OCI-LY1 (cell line): ENCODE measurements around the gene MAF.

Experiments used
- H2AFZ ChIP-seq: fragments of 200-600 bp; sonication (generic), shearing (Covaris generic); 2 replicates; pipeline ENCODE4 v1.6.0; 2014; ENCODE audit warnings: antibody characterized with exemption, mild to moderate bottlenecking, low read length
- H3F3A ChIP-seq: fragments of 200-600 bp; sonication (generic), shearing (Covaris generic); 2 replicates; pipeline ENCODE4 v1.6.0; 2014; ENCODE audit warnings: mild to moderate bottlenecking, antibody characterized with exemption, low read length, moderate library complexity; ENCODE audit not compliant: insufficient read depth
- H3K27ac ChIP-seq: fragments of 200-600 bp; sonication (generic); 2 replicates; pipeline ENCODE4 v1.5.1; 2014; ENCODE audit warnings: low read length, mixed run types, mild to moderate bottlenecking, low read depth; ENCODE audit not compliant: poor library complexity, severe bottlenecking
- H3K27me3 ChIP-seq: fragments of 200-600 bp; sonication (generic); 2 replicates; pipeline ENCODE4 v1.6.0; 2014; ENCODE audit warnings: antibody characterized with exemption, mild to moderate bottlenecking, low read length, moderate library complexity; ENCODE audit not compliant: insufficient read depth
- H3K36me3 ChIP-seq: fragments of 200-600 bp; sonication (generic); 2 replicates; pipeline ENCODE4 v1.6.1; 2014; ENCODE audit warnings: mild to moderate bottlenecking, antibody characterized with exemption, low read length, moderate library complexity, mixed read lengths; ENCODE audit not compliant: insufficient read depth
- H3K4me1 ChIP-seq: fragments of 200-600 bp; sonication (generic); 2 replicates; pipeline ENCODE4 v1.5.1; 2014; ENCODE audit warnings: mild to moderate bottlenecking, low read length, moderate library complexity; ENCODE audit not compliant: insufficient read depth, severe bottlenecking
- H3K4me2 ChIP-seq: fragments of 200-600 bp; sonication (generic), shearing (Covaris generic); 2 replicates; pipeline ENCODE4 v1.6.1; 2014; ENCODE audit warnings: low read length
- H3K4me3 ChIP-seq: fragments of 200-600 bp; sonication (generic); 2 replicates; pipeline ENCODE4 v1.5.1; 2014; ENCODE audit warnings: low read length, low read depth, mild to moderate bottlenecking, mixed read lengths; ENCODE audit not compliant: poor library complexity, severe bottlenecking
- H3K79me2 ChIP-seq: fragments of 200-600 bp; shearing (Covaris generic); 2 replicates; pipeline ENCODE4 v1.6.1; 2016; ENCODE audit warnings: mixed run types, low read length, mixed read lengths; ENCODE audit not compliant: insufficient read depth
- H3K9ac ChIP-seq: fragments of 200-600 bp; sonication (generic), shearing (Covaris generic); 2 replicates; pipeline ENCODE4 v1.6.1; 2014; ENCODE audit warnings: mild to moderate bottlenecking, low read length, mixed read lengths
- H3K9me2 ChIP-seq: fragments of 200-600 bp; sonication (generic), shearing (Covaris generic); 2 replicates; pipeline ENCODE4 v1.6.1; 2014; ENCODE audit warnings: low read depth, mild to moderate bottlenecking, low read length, mixed read lengths
- H3K9me3 ChIP-seq: fragments of 200-600 bp; shearing (Covaris generic); 2 replicates; pipeline ENCODE4 v1.6.1; 2014; ENCODE audit warnings: low read length, mixed read lengths
- H4K20me1 ChIP-seq: fragments of 200-600 bp; sonication (generic), shearing (Covaris generic); 2 replicates; pipeline ENCODE4 v1.6.0; 2016; ENCODE audit warnings: mild to moderate bottlenecking, low read length; ENCODE audit not compliant: insufficient read depth
- EZH2 ChIP-seq: fragments of 200-600 bp; sonication (generic), shearing (Covaris generic); IDR thresholded peaks from 2 replicates; pipeline ENCODE4 v1.8.0; 2017; ENCODE audit warnings: borderline replicate concordance, mixed run types, mild to moderate bottlenecking, antibody characterized with exemption, low read length, moderate library complexity, mixed read lengths
- TF ChIP-seq, protein P1 (sequence below): fragments of 200-600 bp; sonication (generic), shearing (Covaris generic); IDR thresholded peaks from 2 replicates; pipeline ENCODE4 v1.5.1; 2017; ENCODE audit warnings: mild to moderate bottlenecking, antibody characterized with exemption, low read length, moderate library complexity, mixed read lengths

The MAF gene

GRCh38 chr16:79587897-79588296 lies 12.6 kb downstream of the MAF start:
- no peaks in the 10 kb centered on the region for H3K9me2 ChIP-seq
- no peak overlapping the region for H3K27ac ChIP-seq
- no peaks in the 10 kb centered on the region; the same call in 1 of the 2 replicates for H3K27me3 ChIP-seq
- H4K20me1 ChIP-seq, result no peaks in the 10 kb centered on the region
- no peak overlapping the region for H3K4me3 ChIP-seq
- H3K4me1 ChIP-seq, result no peaks in the 10 kb centered on the region
- TF ChIP-seq EZH2, result no peak
- TF ChIP-seq, protein P1, sequence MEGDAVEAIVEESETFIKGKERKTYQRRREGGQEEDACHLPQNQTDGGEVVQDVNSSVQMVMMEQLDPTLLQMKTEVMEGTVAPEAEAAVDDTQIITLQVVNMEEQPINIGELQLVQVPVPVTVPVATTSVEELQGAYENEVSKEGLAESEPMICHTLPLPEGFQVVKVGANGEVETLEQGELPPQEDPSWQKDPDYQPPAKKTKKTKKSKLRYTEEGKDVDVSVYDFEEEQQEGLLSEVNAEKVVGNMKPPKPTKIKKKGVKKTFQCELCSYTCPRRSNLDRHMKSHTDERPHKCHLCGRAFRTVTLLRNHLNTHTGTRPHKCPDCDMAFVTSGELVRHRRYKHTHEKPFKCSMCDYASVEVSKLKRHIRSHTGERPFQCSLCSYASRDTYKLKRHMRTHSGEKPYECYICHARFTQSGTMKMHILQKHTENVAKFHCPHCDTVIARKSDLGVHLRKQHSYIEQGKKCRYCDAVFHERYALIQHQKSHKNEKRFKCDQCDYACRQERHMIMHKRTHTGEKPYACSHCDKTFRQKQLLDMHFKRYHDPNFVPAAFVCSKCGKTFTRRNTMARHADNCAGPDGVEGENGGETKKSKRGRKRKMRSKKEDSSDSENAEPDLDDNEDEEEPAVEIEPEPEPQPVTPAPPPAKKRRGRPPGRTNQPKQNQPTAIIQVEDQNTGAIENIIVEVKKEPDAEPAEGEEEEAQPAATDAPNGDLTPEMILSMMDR, result no peak
- no peaks in the 10 kb centered on the region for H3K9me3 ChIP-seq
- H3K9ac ChIP-seq, result no peak overlapping the region
- H2AFZ ChIP-seq, result no peak overlapping the region
- H3K36me3 ChIP-seq, result no peaks in the 10 kb centered on the region
- no peaks in the 10 kb centered on the region for H3K79me2 ChIP-seq
- H3K4me2 ChIP-seq, result no peak overlapping the region
- H3F3A ChIP-seq, result no peaks in the 10 kb centered on the region

GRCh38 chr16:79587296-79587695 lies 13.2 kb downstream of the MAF start:
- Histone ChIP-seq H3K27ac (no peak overlapping the region), H3K36me3 (no peaks in the 10 kb centered on the region), H3F3A (no peaks in the 10 kb centered on the region), H3K4me3 (no peak overlapping the region), H3K79me2 (no peaks in the 10 kb centered on the region), H4K20me1 (no peaks in the 10 kb centered on the region), H3K9me2 (no peaks in the 10 kb centered on the region), H3K9me3 (no peaks in the 10 kb centered on the region), H3K4me1 (no peaks in the 10 kb centered on the region), H3K4me2 (no peak overlapping the region), H3K27me3 (no peaks in the 10 kb centered on the region; the same call in 1 of the 2 replicates), H3K9ac (no peak overlapping the region), H2AFZ (no peak overlapping the region)
- no peak for TF ChIP-seq EZH2
- TF ChIP-seq, protein P1, result no peak

DNA sequence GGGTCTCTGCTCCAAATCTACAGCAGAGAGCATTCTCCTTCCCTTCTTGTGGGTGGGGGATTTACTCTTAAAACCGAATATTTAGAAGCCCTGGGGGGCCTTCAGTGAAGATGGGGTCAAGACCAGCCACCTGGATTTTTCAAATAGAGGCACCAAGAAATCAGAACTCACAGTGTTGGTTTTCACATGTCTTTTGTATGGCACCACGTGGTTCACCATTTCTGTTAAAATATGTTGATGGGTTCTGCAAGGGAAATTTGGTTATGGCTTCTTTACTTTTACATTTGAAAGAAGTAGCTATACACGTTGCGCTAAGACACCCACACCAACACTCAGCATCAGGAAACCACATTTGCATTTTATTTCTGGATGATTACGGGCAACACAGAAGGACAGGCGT lies 17.7 kb downstream of the MAF start:
- H3K79me2 ChIP-seq, result no peaks in the 10 kb centered on the region
- no peak overlapping the region for H3K27ac ChIP-seq
- no peaks in the 10 kb centered on the region for H3K9me2 ChIP-seq
- no peak overlapping the region for H3K4me3 ChIP-seq
- no peak overlapping the region for H3K4me2 ChIP-seq
- no peaks in the 10 kb centered on the region for H3F3A ChIP-seq
- no peaks in the 10 kb centered on the region for H3K36me3 ChIP-seq
- no peak overlapping the region for H2AFZ ChIP-seq
- no peak overlapping the region for H3K9ac ChIP-seq
- H3K4me1 ChIP-seq, result no peaks in the 10 kb centered on the region
- no peaks in the 10 kb centered on the region for H4K20me1 ChIP-seq
- H3K9me3 ChIP-seq, result no peaks in the 10 kb centered on the region
- TF ChIP-seq EZH2, result no peak
- TF ChIP-seq, protein P1, result no peak
- H3K27me3 ChIP-seq, result no peaks in the 10 kb centered on the region
